ENCODE results near the gene UBAC2.

UBAC2 gene

GRCh38 chr13:99316657-99317256 is 116.1 kb downstream of the UBAC2 start:
- no peaks in the 10 kb centered on the region for H3K27me3 ChIP-seq (ENCODE audit: control insufficient read depth, insufficient read depth, low read length)
- no peak overlapping the region for H3K9ac ChIP-seq
- H3K4me2 ChIP-seq (ENCODE audit: low read length): no peak overlapping the region
- no peak overlapping the region for H3K27ac ChIP-seq
- TF ChIP-seq, protein P1, sequence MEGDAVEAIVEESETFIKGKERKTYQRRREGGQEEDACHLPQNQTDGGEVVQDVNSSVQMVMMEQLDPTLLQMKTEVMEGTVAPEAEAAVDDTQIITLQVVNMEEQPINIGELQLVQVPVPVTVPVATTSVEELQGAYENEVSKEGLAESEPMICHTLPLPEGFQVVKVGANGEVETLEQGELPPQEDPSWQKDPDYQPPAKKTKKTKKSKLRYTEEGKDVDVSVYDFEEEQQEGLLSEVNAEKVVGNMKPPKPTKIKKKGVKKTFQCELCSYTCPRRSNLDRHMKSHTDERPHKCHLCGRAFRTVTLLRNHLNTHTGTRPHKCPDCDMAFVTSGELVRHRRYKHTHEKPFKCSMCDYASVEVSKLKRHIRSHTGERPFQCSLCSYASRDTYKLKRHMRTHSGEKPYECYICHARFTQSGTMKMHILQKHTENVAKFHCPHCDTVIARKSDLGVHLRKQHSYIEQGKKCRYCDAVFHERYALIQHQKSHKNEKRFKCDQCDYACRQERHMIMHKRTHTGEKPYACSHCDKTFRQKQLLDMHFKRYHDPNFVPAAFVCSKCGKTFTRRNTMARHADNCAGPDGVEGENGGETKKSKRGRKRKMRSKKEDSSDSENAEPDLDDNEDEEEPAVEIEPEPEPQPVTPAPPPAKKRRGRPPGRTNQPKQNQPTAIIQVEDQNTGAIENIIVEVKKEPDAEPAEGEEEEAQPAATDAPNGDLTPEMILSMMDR (IDR thresholded peaks at IDR 0.05): no peak
- no peaks in the 10 kb centered on the region for H3K36me3 ChIP-seq (ENCODE audit: control insufficient read depth, insufficient read depth, low read length)
- no peak overlapping the region for H2AFZ ChIP-seq
- no peaks in the 10 kb centered on the region for H3K4me1 ChIP-seq
- H3K79me2 ChIP-seq: no peaks in the 10 kb centered on the region
- no peaks in the 10 kb centered on the region for H3K9me3 ChIP-seq (ENCODE audit: control insufficient read depth, low read length)
- no peak overlapping the region for H3K4me3 ChIP-seq (ENCODE audit: low read depth, low read length)

DNA sequence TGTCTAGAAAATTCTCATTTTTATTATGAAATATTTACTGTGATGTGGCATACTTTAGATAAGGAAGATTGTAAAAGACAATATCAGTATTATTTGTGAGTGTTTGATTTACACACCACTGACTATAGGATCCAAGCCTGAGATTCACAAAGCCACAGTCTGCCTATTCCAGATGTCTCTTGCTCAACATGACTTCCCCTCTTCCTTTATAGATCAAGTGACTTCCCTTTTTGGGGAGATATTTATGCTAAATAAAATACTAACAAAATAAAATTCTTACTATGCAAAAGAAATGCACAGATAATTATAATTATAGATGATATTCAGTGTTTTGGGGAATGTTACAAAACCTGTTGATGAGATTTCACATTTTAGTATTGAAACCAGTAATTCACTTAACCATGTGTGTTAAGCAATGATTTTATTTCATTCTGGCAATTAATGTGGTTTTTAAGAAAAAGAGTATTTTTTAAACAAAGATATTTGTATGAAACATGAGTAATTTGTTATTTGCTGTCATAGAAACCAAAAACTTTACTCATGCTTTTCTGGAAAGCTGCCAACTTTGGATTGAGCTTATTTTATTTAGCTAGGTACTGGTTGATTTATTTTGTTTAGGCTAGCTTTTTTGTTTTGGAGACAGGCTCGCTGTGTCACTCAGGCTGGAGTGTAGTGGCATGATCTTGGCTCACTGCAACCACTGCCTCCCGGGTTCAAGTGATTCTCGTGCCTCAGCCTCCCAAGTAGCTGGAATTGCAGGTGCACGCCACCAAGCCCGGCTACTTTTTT is 120.2 kb downstream of the UBAC2 start:
- Histone ChIP-seq H3K4me2 (ENCODE audit: low read length) (no peak overlapping the region), H3K4me1 (no peaks in the 10 kb centered on the region), H3K9ac (no peak overlapping the region), H3K27ac (no peak overlapping the region), H3K79me2 (no peaks in the 10 kb centered on the region), H3K36me3 (ENCODE audit: control insufficient read depth, insufficient read depth, low read length) (no peaks in the 10 kb centered on the region), H3K27me3 (ENCODE audit: control insufficient read depth, insufficient read depth, low read length) (no peaks in the 10 kb centered on the region), H2AFZ (no peak overlapping the region), H3K9me3 (ENCODE audit: control insufficient read depth, low read length) (no peaks in the 10 kb centered on the region), H3K4me3 (ENCODE audit: low read depth, low read length) (no peak overlapping the region)
- TF ChIP-seq, protein P1 (IDR thresholded peaks at IDR 0.05): no peak

DNA sequence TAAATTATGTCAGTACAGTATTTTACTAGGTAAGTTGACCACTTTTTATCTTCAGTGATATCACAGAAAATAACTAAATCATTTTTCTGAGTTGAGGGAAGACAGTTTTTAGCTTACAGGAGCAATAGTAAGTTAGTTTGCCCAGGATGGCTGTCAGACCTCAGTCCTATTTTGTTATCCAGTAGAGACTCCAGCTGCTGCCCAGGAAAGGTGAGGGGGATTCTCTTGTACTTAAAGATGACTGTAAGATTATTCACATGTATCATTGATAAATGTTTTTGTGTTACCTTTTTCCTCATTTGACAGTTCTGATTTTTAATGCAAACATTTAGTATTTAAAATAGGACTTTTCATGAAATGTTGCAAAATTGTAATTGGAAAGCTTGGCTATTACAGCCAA is 121.1 kb downstream of the UBAC2 start:
- H3K27me3 ChIP-seq (ENCODE audit: control insufficient read depth, insufficient read depth, low read length): no peaks in the 10 kb centered on the region
- no peaks in the 10 kb centered on the region for H3K9me3 ChIP-seq (ENCODE audit: control insufficient read depth, low read length)
- H3K4me3 ChIP-seq (ENCODE audit: low read depth, low read length): no peak overlapping the region
- H3K79me2 ChIP-seq: no peaks in the 10 kb centered on the region
- no peak overlapping the region for H2AFZ ChIP-seq
- no peak overlapping the region for H3K9ac ChIP-seq
- no peak overlapping the region for H3K4me2 ChIP-seq (ENCODE audit: low read length)
- TF ChIP-seq, protein P1 (IDR thresholded peaks at IDR 0.05): no peak
- H3K27ac ChIP-seq: no peak overlapping the region
- no peaks in the 10 kb centered on the region for H3K4me1 ChIP-seq
- no peaks in the 10 kb centered on the region for H3K36me3 ChIP-seq (ENCODE audit: control insufficient read depth, insufficient read depth, low read length)

DNA sequence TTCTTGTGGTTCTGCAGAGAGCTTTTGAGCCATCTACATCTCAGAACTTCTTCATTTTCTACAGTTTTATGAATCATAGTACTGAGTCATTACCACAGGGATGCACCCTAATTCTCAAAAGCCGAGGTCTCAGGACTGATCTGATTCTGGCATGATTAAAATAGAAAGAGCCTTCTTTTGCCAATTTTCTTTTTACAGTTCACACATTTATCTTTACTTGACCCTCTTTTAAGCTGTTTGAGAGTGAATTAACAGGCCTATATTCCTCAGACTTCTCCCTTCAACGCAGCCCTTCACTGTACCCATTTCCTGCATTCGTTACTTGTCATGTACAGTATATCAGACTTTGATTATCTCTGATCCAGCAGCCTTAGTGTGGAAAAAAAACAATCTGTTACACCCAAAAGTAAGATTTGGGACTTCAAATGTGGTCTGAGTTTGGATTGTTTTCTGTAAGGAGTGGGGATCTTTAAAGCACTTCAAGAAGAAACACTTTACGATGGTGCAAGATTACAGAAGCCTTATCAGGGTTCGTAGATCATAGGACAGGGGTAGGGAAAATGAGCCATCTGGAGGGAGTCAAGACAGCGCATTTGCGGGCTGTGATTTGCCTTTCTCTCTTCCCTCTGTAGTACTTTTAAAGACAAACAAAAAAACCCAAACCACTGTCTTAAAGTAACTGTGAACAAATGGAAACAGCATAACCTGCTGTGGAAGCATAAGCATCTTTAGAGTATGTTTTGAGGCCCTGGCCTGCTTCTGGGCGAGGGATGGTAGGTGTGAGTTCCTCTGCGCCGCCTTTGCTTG is 121.8 kb downstream of the UBAC2 start:
- H3K36me3 ChIP-seq (ENCODE audit: control insufficient read depth, insufficient read depth, low read length): no peaks in the 10 kb centered on the region
- TF ChIP-seq, protein P1 (IDR thresholded peaks at IDR 0.05): no peak
- H3K9ac ChIP-seq: no peak overlapping the region

More for the DNA sequence above, 121.8 kb downstream of the UBAC2 start:
- Histone ChIP-seq H3K9me3 (ENCODE audit: control insufficient read depth, low read length) (no peaks in the 10 kb centered on the region), H3K4me3 (ENCODE audit: low read depth, low read length) (no peak overlapping the region), H3K4me2 (ENCODE audit: low read length) (no peak overlapping the region), H3K79me2 (no peaks in the 10 kb centered on the region), H3K27me3 (ENCODE audit: control insufficient read depth, insufficient read depth, low read length) (no peaks in the 10 kb centered on the region), H3K4me1 (no peaks in the 10 kb centered on the region), H2AFZ (no peak overlapping the region), H3K27ac (no peak overlapping the region)
